Measurements from ENCODE around the gene HJURP. TPM values are rescaled to one million over a fixed set of nuclear protein-coding genes. Genes with fewer than 3 reads are reported as not detected.

Gene HJURP
- total and polyA plus RNA-seq, 7 donors, result 0.28 to 9.0 (median 1.5) TPM

DNA sequence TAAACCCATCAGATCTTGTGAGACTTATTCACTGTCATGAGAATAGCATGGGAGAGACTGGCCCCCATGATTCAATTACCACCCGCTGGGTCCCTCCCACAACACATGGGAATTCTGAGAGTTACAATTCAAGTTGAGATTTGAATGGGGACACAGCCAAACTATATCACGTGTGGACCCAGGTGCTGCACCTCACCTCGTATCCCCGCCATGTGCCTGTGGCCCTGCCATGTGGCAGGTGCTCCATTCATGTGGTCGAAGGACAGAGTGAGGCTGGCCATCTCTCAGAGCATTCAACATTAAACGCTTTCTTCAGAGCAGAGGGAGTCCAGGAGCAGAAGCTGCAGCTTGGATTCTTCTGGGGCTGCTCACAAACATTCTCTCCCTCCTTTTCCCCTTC lies 44.0 kb downstream of the HJURP start:
- TF ChIP-seq POLR2AphosphoS5 (IDR thresholded peaks at IDR 0.05) (no peak), POLR2A (IDR thresholded peaks at IDR 0.05) (no peak), EP300 (IDR thresholded peaks at IDR 0.05) (no peak)
- TF ChIP-seq, protein P1, sequence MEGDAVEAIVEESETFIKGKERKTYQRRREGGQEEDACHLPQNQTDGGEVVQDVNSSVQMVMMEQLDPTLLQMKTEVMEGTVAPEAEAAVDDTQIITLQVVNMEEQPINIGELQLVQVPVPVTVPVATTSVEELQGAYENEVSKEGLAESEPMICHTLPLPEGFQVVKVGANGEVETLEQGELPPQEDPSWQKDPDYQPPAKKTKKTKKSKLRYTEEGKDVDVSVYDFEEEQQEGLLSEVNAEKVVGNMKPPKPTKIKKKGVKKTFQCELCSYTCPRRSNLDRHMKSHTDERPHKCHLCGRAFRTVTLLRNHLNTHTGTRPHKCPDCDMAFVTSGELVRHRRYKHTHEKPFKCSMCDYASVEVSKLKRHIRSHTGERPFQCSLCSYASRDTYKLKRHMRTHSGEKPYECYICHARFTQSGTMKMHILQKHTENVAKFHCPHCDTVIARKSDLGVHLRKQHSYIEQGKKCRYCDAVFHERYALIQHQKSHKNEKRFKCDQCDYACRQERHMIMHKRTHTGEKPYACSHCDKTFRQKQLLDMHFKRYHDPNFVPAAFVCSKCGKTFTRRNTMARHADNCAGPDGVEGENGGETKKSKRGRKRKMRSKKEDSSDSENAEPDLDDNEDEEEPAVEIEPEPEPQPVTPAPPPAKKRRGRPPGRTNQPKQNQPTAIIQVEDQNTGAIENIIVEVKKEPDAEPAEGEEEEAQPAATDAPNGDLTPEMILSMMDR (IDR thresholded peaks at IDR 0.05), result no peak
- 92 to 95% methylated on average over 6 of the region's 6 CpGs for WGBS, 2 donors

DNA sequence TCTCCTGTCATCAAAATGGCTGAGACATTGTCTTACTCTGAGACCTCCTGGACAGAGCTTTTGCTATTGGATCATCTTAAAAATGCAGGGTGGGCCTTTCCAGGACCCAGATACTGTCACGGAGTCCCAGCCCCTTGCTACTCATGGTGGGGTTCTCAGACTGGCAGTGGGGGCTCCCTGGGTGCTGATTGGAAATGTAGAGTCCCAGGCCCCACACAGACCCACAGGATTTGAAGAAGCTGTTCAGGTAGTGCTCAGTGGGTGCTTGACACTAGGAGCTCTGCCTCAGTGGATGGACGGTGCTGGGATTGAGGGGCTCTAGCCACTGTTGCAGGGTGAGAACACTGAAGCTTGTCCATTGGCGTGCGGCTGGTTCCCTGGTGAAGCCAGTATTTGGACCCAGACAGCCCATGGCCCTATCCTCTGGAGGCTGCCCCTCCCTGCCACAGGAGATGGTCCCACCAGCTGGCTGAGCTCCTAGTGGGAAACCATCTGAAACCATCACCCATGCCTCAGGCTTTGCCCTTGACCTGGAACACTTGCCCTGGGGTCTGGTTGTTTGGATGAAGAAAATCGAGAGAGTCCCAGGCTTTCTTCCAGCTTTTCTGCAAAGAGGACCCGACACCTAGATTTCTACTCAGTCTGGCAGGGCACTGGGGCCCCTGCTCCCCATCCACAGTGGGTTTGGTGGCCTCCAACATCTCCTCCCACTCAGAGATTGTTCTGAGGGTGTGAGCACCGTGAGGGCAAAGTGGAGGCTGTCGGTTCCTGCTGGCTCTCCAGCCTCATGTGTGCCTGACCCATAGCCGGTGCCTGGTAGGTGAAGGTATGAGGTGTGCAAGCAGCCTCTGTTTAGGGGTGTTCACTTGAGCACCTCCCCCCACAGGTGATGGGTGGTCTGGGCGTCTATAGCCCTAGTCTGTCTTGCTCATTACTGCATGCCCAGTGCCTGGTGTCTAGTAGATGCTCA lies 46.1 kb downstream of the HJURP start:
- H3K27me3 ChIP-seq, result peaks cover 0 to 5% (median 0%) of the 10 kb centered on the region in 3 donors
- no peak overlapping the region for H3K27ac ChIP-seq
- intact Hi-C loops (cut with DNase I), result no loop called here
- WGBS, 2 donors, result 81 to 84% methylated on average over 10 of the region's 10 CpGs
- no peaks in the 10 kb centered on the region for H3K9me3 ChIP-seq
- H3K4me3 ChIP-seq, result no peak overlapping the region
- H3K36me3 ChIP-seq, result no peaks in the 10 kb centered on the region
- TF ChIP-seq POLR2AphosphoS5 (IDR thresholded peaks at IDR 0.05) (no peak), POLR2A (IDR thresholded peaks at IDR 0.05) (no peak), EP300 (IDR thresholded peaks at IDR 0.05) (no peak)
- TF ChIP-seq, protein P1 (IDR thresholded peaks at IDR 0.05), result no peak
- peak; percentile 57 for DNase-seq
- no peaks in the 10 kb centered on the region for H3K4me1 ChIP-seq

More for the DNA sequence above, 44.0 kb downstream of the HJURP start:
- no peak overlapping the region for H3K27ac ChIP-seq
- intact Hi-C loops (cut with DNase I), result no loop called here
- peaks cover 0 to 1% (median 0%) of the 10 kb centered on the region in 4 donors for H3K9me3 ChIP-seq
- H3K27me3 ChIP-seq, result peaks cover 0 to 5% (median 0%) of the 10 kb centered on the region in 3 donors
- no peaks in the 10 kb centered on the region for H3K36me3 ChIP-seq
- no peaks in the 10 kb centered on the region for H3K4me1 ChIP-seq
- H3K4me3 ChIP-seq, result no peak overlapping the region
- DNase-seq, result no peak

DNA sequence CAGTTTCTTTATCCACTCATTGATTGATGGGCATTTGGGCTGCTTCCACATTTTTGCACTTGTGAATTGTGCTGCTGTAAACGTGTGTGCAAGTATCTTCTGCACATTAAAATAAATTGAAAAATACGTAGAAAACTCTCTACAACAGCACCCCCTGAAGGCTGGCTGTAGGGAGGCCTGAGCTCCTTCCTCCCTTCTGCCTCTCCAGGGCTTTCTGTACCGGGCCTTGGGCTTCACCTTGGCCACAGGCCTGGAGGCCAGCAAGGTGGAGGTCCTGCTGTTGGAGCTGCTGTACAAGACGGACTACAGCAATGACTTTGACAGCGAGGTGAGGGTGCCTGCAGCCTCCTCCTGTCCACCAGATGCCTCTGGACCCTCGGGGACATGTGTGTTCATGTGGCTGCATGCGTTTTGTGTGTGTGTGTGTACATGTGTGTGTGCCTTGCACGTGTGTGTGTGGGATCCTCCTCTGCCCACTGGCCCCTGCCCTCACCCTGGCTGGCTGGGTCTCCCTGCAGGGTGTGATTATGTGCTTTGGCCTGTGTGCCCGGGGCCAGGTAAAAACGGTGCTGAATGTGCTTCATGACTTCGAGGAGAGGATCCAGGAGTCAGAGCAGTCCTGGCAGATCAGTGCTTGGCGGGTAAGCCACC lies 47.0 kb downstream of the HJURP start:
- intact Hi-C loops (cut with DNase I), result no loop called here
- Histone ChIP-seq H3K27ac (no peak overlapping the region), H3K27me3 (peaks cover 0 to 5% (median 0%) of the 10 kb centered on the region in 3 donors), H3K4me3 (no peak overlapping the region), H3K4me1 (no peaks in the 10 kb centered on the region), H3K9me3 (no peaks in the 10 kb centered on the region), H3K36me3 (no peaks in the 10 kb centered on the region)
- TF ChIP-seq EP300 (IDR thresholded peaks at IDR 0.05) (no peak), POLR2AphosphoS5 (IDR thresholded peaks at IDR 0.05) (no peak), POLR2A (IDR thresholded peaks at IDR 0.05) (no peak)
- TF ChIP-seq, protein P1 (IDR thresholded peaks at IDR 0.05), result no peak
- WGBS, 2 donors, result 74 to 80% methylated on average over 12 of the region's 12 CpGs
- peak; percentile 46 for DNase-seq

DNA sequence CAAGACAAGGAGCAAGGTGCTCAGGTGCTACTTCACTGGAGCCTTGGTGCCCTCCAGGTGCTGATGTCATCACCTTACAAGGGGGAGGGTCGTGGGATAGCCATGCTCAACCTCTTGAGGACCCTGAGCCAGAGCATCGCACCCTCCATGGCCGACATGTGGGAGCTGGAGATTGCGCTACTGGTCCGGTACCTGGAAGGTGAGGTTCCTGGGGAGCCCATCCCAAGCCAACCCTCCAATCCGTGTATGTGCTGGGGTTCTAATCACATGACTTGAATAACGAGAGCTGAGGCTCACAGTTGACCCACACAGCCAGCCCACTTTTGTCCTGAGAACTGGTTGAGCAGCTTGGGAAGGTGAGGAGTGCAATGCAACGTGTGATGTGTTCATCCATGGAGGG lies 50.3 kb downstream of the HJURP start:
- Histone ChIP-seq H3K27me3 (peaks cover 0 to 5% (median 0%) of the 10 kb centered on the region in 3 donors), H3K27ac (no peak overlapping the region), H3K36me3 (no peaks in the 10 kb centered on the region), H3K4me3 (no peak overlapping the region), H3K9me3 (no peaks in the 10 kb centered on the region), H3K4me1 (no peaks in the 10 kb centered on the region)
- DNase-seq, result peak; percentile 43
- TF ChIP-seq, protein P1 (IDR thresholded peaks at IDR 0.05), result no peak
- TF ChIP-seq EP300 (IDR thresholded peaks at IDR 0.05), result no peak
- intact Hi-C loops (cut with DNase I), result no loop called here
- 66 to 75% methylated on average over 8 of the region's 8 CpGs for WGBS, 2 donors

Data from sigmoid colon (tissue), 7 donors.